GM12878 (cell line): Measurements from ENCODE around the gene SIGLEC12. TPM values are rescaled to one million over a fixed set of nuclear protein-coding genes. Genes with fewer than 3 reads are reported as not detected.
A peak's percentile ranks its signal among the peaks of the same experiment; 100 is the strongest.

ENCODE experiments used
- ASH2L ChIP-seq: fragments of 300-600, 200-600 bp; sonication (generic); IDR thresholded peaks from 2 replicates; pipeline ENCODE4 v1.6.1; 2017; ENCODE audit warnings: low read depth, mild to moderate bottlenecking, borderline replicate concordance
- BMI1 ChIP-seq: fragments of 450-650 bp; IDR thresholded peaks from 2 replicates; pipeline ENCODE4 v1.6.1; 2016; ENCODE audit warnings: mild to moderate bottlenecking, moderate library complexity, borderline replicate concordance
- BRCA1 ChIP-seq: IDR thresholded peaks from 2 replicates; pipeline ENCODE4 v1.6.1; 2011; ENCODE audit warnings: low read depth, low read length, improper control_type of control experiment
- CREB1 ChIP-seq: IDR thresholded peaks from 2 replicates; pipeline ENCODE4 v1.6.1; 2012; ENCODE audit warnings: low read depth, mild to moderate bottlenecking, inconsistent platforms
- E2F4 ChIP-seq: IDR thresholded peaks from 2 replicates; pipeline ENCODE4 v1.6.1; 2012; ENCODE audit warnings: low read depth, low read length, improper control_type of control experiment
- ETV6 ChIP-seq, 2 experiments: fragments of 450-650 bp in 1 of 2; IDR thresholded peaks in 1 of 2; conservative IDR thresholded peaks in 1 of 2; 2 replicates each; pipeline ENCODE4 v1.6.1; 2014; ENCODE audit warnings: antibody characterized with exemption in 1 of 2, borderline replicate concordance in 1 of 2, low read depth in 1 of 2, mild to moderate bottlenecking in 1 of 2, moderate library complexity in 1 of 2
- GABPA ChIP-seq: IDR thresholded peaks from 2 replicates; pipeline ENCODE4 v1.6.1; 2014; ENCODE audit warnings: antibody characterized with exemption, low read depth, mild to moderate bottlenecking, inconsistent platforms
- HDAC2 ChIP-seq: fragments of 200-600 bp; sonication (generic); IDR thresholded peaks from 2 replicates; pipeline ENCODE4 v1.6.1; 2017
- IKZF2 ChIP-seq, 2 experiments: fragments of 450-650 bp; IDR thresholded peaks; 2 replicates each; pipeline ENCODE4 v1.6.1; 2017; ENCODE audit warnings: mild to moderate bottlenecking in 2 of 2, moderate library complexity in 2 of 2
- MEF2B ChIP-seq: fragments of 450-650 bp; IDR thresholded peaks from 2 replicates; pipeline ENCODE4 v1.6.1; 2018; ENCODE audit warnings: mild to moderate bottlenecking, moderate library complexity; ENCODE audit not compliant: partially characterized antibody, poor library complexity, severe bottlenecking
- MYB ChIP-seq: fragments of 150-350 bp; IDR thresholded peaks from 2 replicates; pipeline ENCODE4 v1.6.1; 2014; ENCODE audit warnings: mild to moderate bottlenecking, low read depth, low read length, borderline replicate concordance
- NFIC ChIP-seq: IDR thresholded peaks from 2 replicates; pipeline ENCODE4 v1.6.1; 2012; ENCODE audit warnings: low read depth, mild to moderate bottlenecking, inconsistent platforms, low read length, moderate library complexity
- PAX5 ChIP-seq: IDR thresholded peaks from 2 replicates; pipeline ENCODE4 v1.6.1; 2011; ENCODE audit warnings: low read depth, low read length, borderline replicate concordance
- SIN3A ChIP-seq: IDR thresholded peaks from 2 replicates; pipeline ENCODE4 v1.6.1; 2012; ENCODE audit warnings: low read depth, low read length, improper control_type of control experiment
- SREBF2 ChIP-seq: IDR thresholded peaks from 2 replicates; pipeline ENCODE4 v1.6.1; 2012; ENCODE audit warnings: mild to moderate bottlenecking, low read length
- SUPT20H ChIP-seq: IDR thresholded peaks from 2 replicates; pipeline ENCODE4 v1.6.1; 2011; ENCODE audit warnings: low read depth, mild to moderate bottlenecking, low read length, moderate library complexity, borderline replicate concordance; ENCODE audit not compliant: control insufficient read depth
- TARDBP ChIP-seq: IDR thresholded peaks from 2 replicates; pipeline ENCODE4 v1.6.1; 2016; ENCODE audit warnings: borderline replicate concordance
- TCF3 ChIP-seq: IDR thresholded peaks from 2 replicates; pipeline ENCODE4 v1.6.1; 2012; ENCODE audit warnings: low read depth, mild to moderate bottlenecking, low read length, borderline replicate concordance; ENCODE audit not compliant: insufficient read depth
- WRNIP1 ChIP-seq: IDR thresholded peaks from 2 replicates; pipeline ENCODE4 v1.6.1; 2011; ENCODE audit warnings: low read depth, low read length, improper control_type of control experiment, borderline replicate concordance
- ZNF622 ChIP-seq: fragments of 450-650 bp; IDR thresholded peaks from 2 replicates; pipeline ENCODE4 v1.6.1; 2017; ENCODE audit warnings: mild to moderate bottlenecking, inconsistent platforms
- polyA plus RNA-seq, 11 experiments: library from polyadenylated mRNA; depleted of rRNA in 4 of 11; unstranded in 6 of 11; stranded (reverse) in 5 of 11; fragments of >200 nt; fragmentation: Nextera tagmentation in 4 of 11; fragmentation: Illumina TruSeq in 1 of 11; extraction: Ambion mirVana in 4 of 11; extraction: Trizol in 1 of 11; gene quantifications; 1 replicate in 1 of 11; 2 replicates in 10 of 11; pipeline versions ENCODE4 v1.2.1 to v1.2.3, GENCODE V29; 2011 to 2016; ENCODE audit warnings: inconsistent platforms in 2 of 11, missing spikeins in 2 of 11, low read depth in 1 of 11
- total RNA-seq, 4 experiments: library from RNA; depleted of rRNA in 3 of 4; stranded (reverse); fragments of >200 nt in 3 of 4; fragmentation: Illumina TruSeq in 1 of 4; extraction: Trizol in 1 of 4; gene quantifications; 2 replicates each; pipeline versions ENCODE4 v1.2.1 to v1.2.3, GENCODE V29; 2013 to 2021
- TF ChIP-seq, protein P1 (sequence below): fragments of 450-650 bp; IDR thresholded peaks from 2 replicates; pipeline ENCODE4 v1.6.1; 2016; ENCODE audit warnings: mild to moderate bottlenecking, moderate library complexity, borderline replicate concordance
- TF ChIP-seq, protein P2 (sequence below): fragments of 450-650 bp; formaldehyde crosslinking; IDR thresholded peaks from 2 replicates; pipeline ENCODE4 v1.4.0; 2020; ENCODE audit warnings: mild to moderate bottlenecking, moderate library complexity

Gene SIGLEC12
- total and polyA plus RNA-seq, 10 of the 15 experiments (the other 5 are each of a cell fraction or from before 2014, with no cell fraction given) = 0.03 to 0.18 (median 0.06) TPM; not detected in 5

DNA sequence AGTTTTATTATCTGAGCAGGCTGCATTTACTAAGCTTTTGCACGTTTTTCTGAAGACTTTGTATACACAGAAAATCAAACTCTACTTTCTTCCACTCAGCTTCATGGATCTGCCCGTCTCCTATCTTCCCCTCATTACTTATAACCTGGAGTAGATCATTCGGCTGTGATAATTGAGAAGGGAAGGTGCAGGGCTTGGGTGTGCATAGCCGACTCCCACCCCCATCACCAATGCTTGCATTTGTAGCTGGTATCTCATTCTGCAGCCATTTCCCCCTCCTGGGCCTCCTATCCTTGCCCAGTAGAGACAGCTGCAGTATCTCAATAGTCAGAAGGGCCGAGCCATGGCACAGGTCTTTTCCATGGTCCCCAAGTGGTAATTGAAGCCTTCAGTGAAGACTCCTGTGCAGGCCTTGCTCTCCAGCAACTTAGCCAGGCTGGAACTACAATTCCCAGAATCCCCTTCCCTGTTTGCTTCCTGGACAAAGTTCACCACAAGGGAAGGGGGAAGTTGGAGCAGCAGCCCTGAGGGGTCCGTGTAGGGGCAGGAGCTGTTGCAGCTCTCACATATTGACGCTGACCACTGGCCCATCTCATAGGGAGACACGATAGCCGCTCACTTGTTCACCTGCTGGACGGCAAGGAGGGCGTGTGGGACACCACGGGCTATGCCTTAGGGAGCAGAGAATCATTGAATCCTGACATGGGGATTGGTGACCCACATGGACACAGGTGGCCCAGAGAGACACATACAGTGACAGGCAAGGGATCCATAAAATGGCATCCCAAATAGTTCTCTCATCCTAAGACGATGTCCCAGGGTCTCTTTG is 41.2 kb downstream of the SIGLEC12 start (continued):
- TF ChIP-seq, protein P1, sequence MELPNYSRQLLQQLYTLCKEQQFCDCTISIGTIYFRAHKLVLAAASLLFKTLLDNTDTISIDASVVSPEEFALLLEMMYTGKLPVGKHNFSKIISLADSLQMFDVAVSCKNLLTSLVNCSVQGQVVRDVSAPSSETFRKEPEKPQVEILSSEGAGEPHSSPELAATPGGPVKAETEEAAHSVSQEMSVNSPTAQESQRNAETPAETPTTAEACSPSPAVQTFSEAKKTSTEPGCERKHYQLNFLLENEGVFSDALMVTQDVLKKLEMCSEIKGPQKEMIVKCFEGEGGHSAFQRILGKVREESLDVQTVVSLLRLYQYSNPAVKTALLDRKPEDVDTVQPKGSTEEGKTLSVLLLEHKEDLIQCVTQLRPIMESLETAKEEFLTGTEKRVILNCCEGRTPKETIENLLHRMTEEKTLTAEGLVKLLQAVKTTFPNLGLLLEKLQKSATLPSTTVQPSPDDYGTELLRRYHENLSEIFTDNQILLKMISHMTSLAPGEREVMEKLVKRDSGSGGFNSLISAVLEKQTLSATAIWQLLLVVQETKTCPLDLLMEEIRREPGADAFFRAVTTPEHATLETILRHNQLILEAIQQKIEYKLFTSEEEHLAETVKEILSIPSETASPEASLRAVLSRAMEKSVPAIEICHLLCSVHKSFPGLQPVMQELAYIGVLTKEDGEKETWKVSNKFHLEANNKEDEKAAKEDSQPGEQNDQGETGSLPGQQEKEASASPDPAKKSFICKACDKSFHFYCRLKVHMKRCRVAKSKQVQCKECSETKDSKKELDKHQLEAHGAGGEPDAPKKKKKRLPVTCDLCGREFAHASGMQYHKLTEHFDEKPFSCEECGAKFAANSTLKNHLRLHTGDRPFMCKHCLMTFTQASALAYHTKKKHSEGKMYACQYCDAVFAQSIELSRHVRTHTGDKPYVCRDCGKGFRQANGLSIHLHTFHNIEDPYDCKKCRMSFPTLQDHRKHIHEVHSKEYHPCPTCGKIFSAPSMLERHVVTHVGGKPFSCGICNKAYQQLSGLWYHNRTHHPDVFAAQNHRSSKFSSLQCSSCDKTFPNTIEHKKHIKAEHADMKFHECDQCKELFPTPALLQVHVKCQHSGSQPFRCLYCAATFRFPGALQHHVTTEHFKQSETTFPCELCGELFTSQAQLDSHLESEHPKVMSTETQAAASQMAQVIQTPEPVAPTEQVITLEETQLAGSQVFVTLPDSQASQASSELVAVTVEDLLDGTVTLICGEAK = peak; percentile 84
- TF ChIP-seq E2F4 (no peak), MEF2B (no peak), MYB (no peak), WRNIP1 (no peak), PAX5 (no peak), IKZF2 (IDR thresholded peaks at IDR 0.05) (no peak), BMI1 (no peak), ZNF622 (no peak), TCF3 (no peak), SREBF2 (no peak), GABPA (peak; percentile 91), NFIC (no peak), ASH2L (no peak), TARDBP (no peak), HDAC2 (no peak), SUPT20H (no peak), BRCA1 (no peak), ETV6 (conservative IDR thresholded peaks at IDR 0.05 in 1 of 2, IDR thresholded peaks at IDR 0.05 in 1 of 2; ENCODE audit: borderline replicate concordance in 1 of 2, low read depth in 1 of 2) (no peak), CREB1 (no peak), SIN3A (no peak)
- TF ChIP-seq, protein P2, sequence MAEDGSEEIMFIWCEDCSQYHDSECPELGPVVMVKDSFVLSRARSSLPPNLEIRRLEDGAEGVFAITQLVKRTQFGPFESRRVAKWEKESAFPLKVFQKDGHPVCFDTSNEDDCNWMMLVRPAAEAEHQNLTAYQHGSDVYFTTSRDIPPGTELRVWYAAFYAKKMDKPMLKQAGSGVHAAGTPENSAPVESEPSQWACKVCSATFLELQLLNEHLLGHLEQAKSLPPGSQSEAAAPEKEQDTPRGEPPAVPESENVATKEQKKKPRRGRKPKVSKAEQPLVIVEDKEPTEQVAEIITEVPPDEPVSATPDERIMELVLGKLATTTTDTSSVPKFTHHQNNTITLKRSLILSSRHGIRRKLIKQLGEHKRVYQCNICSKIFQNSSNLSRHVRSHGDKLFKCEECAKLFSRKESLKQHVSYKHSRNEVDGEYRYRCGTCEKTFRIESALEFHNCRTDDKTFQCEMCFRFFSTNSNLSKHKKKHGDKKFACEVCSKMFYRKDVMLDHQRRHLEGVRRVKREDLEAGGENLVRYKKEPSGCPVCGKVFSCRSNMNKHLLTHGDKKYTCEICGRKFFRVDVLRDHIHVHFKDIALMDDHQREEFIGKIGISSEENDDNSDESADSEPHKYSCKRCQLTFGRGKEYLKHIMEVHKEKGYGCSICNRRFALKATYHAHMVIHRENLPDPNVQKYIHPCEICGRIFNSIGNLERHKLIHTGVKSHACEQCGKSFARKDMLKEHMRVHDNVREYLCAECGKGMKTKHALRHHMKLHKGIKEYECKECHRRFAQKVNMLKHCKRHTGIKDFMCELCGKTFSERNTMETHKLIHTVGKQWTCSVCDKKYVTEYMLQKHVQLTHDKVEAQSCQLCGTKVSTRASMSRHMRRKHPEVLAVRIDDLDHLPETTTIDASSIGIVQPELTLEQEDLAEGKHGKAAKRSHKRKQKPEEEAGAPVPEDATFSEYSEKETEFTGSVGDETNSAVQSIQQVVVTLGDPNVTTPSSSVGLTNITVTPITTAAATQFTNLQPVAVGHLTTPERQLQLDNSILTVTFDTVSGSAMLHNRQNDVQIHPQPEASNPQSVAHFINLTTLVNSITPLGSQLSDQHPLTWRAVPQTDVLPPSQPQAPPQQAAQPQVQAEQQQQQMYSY (CRISPR knock-in tag) = no peak
